ENCODE data around the gene BEST1. TPM values are rescaled to one million over a fixed set of nuclear protein-coding genes. Genes with fewer than 3 reads are reported as not detected.

The BEST1 gene
- total and polyA plus RNA-seq, 2 of the 13 experiments (the other 11 are each of a cell fraction or from before 2014, with no cell fraction given): 0.09 to 0.65 TPM

DNA sequence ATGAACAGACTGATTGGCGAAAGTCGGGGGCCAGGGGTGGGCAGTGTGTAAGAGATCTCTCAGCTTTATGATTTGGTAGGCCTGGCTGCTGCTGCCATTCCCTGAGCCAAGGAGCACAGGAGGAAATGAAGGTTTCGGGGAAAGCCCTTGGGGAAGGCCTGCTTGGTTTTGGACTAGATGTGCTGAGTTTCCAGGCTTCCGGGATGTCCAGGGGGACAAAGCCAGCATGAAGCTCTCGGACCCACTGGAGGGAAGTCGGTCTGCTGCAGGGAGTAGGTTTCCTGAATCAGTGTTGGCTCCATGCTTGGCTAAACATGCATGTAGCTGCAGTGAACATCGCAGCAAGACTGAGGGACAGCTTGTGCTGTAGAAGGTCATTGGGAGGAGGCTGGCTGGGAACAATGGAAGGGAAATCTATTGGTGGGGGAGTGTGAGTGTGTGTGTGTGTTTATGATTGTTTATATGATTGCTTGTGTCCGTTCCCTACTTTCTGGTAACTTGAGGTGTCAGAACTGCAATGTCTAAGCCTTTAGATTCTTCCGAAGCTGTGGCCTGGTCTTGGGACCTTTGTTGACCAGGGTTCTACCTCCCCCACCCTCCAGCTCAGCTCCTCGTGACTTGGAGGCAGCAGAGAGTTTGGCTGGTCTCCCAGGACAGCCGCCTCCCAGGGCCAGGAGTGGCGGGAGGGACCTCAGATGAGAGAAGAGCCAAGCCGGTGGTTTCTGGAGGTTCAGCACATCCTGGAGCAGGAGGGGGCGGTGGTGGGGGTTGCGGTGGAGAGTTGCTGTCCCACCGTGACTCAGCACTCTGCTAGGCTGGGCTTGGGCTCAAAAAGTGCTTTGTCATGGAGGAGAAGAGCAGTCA lies 21.3 kb downstream of the BEST1 start (continued):
- TF ChIP-seq TFE3 (CRISPR knock-in tag; IDR thresholded peaks at IDR 0.05) (peak; percentile 97), PAF1 (CRISPR knock-in tag; IDR thresholded peaks at IDR 0.05) (0 out of 2 replicates have a peak, but pooled peaks have one; percentile 45), ZNF563 (CRISPR knock-in tag; IDR thresholded peaks at IDR 0.05) (peak; percentile 55; the same call in 1 of the 2 replicates), YEATS4 (CRISPR knock-in tag; IDR thresholded peaks at IDR 0.05; ENCODE audit: borderline replicate concordance) (peak; percentile 79; the same call in 1 of the 2 replicates), FOSL2 (CRISPR knock-in tag; IDR thresholded peaks at IDR 0.05) (peak; percentile 77), ZBTB20 (CRISPR knock-in tag; IDR thresholded peaks at IDR 0.05; ENCODE audit: borderline replicate concordance, low read depth) (0 out of 2 replicates have a peak, but pooled peaks have one; percentile 5), HIVEP1 (CRISPR knock-in tag; IDR thresholded peaks at IDR 0.05) (peak; percentile 43), ZNF644 (CRISPR knock-in tag; IDR thresholded peaks at IDR 0.05; ENCODE audit: low read depth) (0 out of 2 replicates have a peak, but pooled peaks have one; percentile 24), UBTF (CRISPR knock-in tag; IDR thresholded peaks at IDR 0.05) (peak; percentile 55), SP1 (IDR thresholded peaks at IDR 0.05) (no peak), SP1 (CRISPR knock-in tag; IDR thresholded peaks at IDR 0.05) (peak; percentile 53; the same call in 1 of the 2 replicates), ZBTB49 (CRISPR knock-in tag; IDR thresholded peaks at IDR 0.05; ENCODE audit: borderline replicate concordance) (0 out of 2 replicates have a peak, but pooled peaks have one; percentile 29), NONO (IDR thresholded peaks at IDR 0.05) (no peak), NONO (CRISPR knock-in tag; conservative IDR thresholded peaks at IDR 0.05) (peak; percentile 77), SSRP1 (CRISPR knock-in tag; IDR thresholded peaks at IDR 0.05) (no peak), ZNF343 (CRISPR knock-in tag; IDR thresholded peaks at IDR 0.05) (0 out of 2 replicates have a peak, but pooled peaks have one; percentile 44), THAP11 (CRISPR knock-in tag; IDR thresholded peaks at IDR 0.05) (peak; percentile 36; the same call in 1 of the 2 replicates)
- TF ChIP-seq, protein P1, sequence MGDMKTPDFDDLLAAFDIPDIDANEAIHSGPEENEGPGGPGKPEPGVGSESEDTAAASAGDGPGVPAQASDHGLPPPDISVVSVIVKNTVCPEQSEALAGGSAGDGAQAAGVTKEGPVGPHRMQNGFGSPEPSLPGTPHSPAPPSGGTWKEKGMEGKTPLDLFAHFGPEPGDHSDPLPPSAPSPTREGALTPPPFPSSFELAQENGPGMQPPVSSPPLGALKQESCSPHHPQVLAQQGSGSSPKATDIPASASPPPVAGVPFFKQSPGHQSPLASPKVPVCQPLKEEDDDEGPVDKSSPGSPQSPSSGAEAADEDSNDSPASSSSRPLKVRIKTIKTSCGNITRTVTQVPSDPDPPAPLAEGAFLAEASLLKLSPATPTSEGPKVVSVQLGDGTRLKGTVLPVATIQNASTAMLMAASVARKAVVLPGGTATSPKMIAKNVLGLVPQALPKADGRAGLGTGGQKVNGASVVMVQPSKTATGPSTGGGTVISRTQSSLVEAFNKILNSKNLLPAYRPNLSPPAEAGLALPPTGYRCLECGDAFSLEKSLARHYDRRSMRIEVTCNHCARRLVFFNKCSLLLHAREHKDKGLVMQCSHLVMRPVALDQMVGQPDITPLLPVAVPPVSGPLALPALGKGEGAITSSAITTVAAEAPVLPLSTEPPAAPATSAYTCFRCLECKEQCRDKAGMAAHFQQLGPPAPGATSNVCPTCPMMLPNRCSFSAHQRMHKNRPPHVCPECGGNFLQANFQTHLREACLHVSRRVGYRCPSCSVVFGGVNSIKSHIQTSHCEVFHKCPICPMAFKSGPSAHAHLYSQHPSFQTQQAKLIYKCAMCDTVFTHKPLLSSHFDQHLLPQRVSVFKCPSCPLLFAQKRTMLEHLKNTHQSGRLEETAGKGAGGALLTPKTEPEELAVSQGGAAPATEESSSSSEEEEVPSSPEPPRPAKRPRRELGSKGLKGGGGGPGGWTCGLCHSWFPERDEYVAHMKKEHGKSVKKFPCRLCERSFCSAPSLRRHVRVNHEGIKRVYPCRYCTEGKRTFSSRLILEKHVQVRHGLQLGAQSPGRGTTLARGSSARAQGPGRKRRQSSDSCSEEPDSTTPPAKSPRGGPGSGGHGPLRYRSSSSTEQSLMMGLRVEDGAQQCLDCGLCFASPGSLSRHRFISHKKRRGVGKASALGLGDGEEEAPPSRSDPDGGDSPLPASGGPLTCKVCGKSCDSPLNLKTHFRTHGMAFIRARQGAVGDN (CRISPR knock-in tag; IDR thresholded peaks at IDR 0.05): peak; percentile 93
